ENCODE measurements around the gene GRID2. TPM values are rescaled to one million over a fixed set of nuclear protein-coding genes. Genes with fewer than 3 reads are reported as not detected.
"Not testable (repeated sequence)": the region's sequence is repeated elsewhere in the genome, so short reads cannot be mapped to it uniquely, and the experiment has no call there.

Gene GRID2
- total and polyA plus RNA-seq, 2 donors (not counting 1 experiment from before 2014, with no cell fraction given), result under 0.01 to 0.02 TPM

DNA sequence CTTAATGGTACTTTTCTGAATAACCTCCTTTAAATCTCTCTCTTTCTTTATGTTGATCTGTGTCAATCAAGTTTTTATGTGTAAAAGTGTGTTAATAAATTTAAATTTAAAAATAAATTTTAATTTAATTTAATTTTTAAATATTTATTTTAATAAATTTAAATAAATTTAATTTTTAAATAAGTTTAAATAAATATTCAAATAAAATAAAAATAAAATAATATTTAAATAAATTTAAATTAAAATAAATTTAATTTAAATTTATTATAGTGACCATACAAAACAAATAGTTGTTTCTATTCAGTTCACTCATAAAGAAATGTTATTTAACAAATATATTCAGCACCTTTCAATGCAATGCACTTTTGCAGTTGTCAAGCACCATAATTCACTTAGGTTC lies 146.9 kb downstream of the GRID2 start:
- Histone ChIP-seq H3K4me2 (ENCODE audit: extremely low read depth, insufficient read depth, low read length) (no peak overlapping the region), H3K4me1 (ENCODE audit: control insufficient read depth, extremely low read depth, insufficient read depth, low read length) (no peaks in the 10 kb centered on the region), H4K20me1 (ENCODE audit: control insufficient read depth, extremely low read depth, insufficient read depth, low read length) (no peaks in the 10 kb centered on the region), H3K4me3 (replicated peaks in 1 of 4; ENCODE audit: control extremely low read depth in 1 of 4, insufficient read depth in 1 of 4, low read depth in 3 of 4, low read length in 4 of 4) (no peak overlapping the region), H2AFZ (ENCODE audit: low read length) (no peak overlapping the region), H3K9me3 (ENCODE audit: control insufficient read depth, insufficient read depth, low read depth, low read length) (no peaks in the 10 kb centered on the region), H3K27ac (ENCODE audit: insufficient read depth, low read length) (no peak overlapping the region), H3K9ac (ENCODE audit: insufficient read depth, low read length) (no peak overlapping the region), H3K79me2 (ENCODE audit: control insufficient read depth, insufficient read depth, low read length) (no peaks in the 10 kb centered on the region), H3K36me3 (ENCODE audit: control insufficient read depth, insufficient read depth, low read length) (no peaks in the 10 kb centered on the region), H3K27me3 (ENCODE audit: control insufficient read depth, insufficient read depth, low read length) (no peaks in the 10 kb centered on the region)
- TF ChIP-seq, protein P1, sequence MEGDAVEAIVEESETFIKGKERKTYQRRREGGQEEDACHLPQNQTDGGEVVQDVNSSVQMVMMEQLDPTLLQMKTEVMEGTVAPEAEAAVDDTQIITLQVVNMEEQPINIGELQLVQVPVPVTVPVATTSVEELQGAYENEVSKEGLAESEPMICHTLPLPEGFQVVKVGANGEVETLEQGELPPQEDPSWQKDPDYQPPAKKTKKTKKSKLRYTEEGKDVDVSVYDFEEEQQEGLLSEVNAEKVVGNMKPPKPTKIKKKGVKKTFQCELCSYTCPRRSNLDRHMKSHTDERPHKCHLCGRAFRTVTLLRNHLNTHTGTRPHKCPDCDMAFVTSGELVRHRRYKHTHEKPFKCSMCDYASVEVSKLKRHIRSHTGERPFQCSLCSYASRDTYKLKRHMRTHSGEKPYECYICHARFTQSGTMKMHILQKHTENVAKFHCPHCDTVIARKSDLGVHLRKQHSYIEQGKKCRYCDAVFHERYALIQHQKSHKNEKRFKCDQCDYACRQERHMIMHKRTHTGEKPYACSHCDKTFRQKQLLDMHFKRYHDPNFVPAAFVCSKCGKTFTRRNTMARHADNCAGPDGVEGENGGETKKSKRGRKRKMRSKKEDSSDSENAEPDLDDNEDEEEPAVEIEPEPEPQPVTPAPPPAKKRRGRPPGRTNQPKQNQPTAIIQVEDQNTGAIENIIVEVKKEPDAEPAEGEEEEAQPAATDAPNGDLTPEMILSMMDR (conservative IDR thresholded peaks at IDR 0.05 in 1 of 2, IDR thresholded peaks at IDR 0.05 in 1 of 2; ENCODE audit: low read depth in 1 of 2, low read length in 2 of 2), result no peak
- no peak for TF ChIP-seq EZH2 (IDR thresholded peaks at IDR 0.05; ENCODE audit: low read length, missing control alignments)
- DNase-seq (ENCODE audit: low read depth in 2 of 2), result no peak

GRCh38 chr4:92451782-92452181 lies 148.0 kb downstream of the GRID2 start:
- no peak for DNase-seq (ENCODE audit: low read depth in 2 of 2)
- no peaks in the 10 kb centered on the region for H3K4me1 ChIP-seq (ENCODE audit: control insufficient read depth, extremely low read depth, insufficient read depth, low read length)
- H3K79me2 ChIP-seq (ENCODE audit: control insufficient read depth, insufficient read depth, low read length), result no peaks in the 10 kb centered on the region
- no peaks in the 10 kb centered on the region for H3K36me3 ChIP-seq (ENCODE audit: control insufficient read depth, insufficient read depth, low read length)
- no peak overlapping the region for H2AFZ ChIP-seq (ENCODE audit: low read length)
- no peaks in the 10 kb centered on the region for H3K27me3 ChIP-seq (ENCODE audit: control insufficient read depth, insufficient read depth, low read length)
- H3K9ac ChIP-seq (ENCODE audit: insufficient read depth, low read length), result no peak overlapping the region
- H3K9me3 ChIP-seq (ENCODE audit: control insufficient read depth, insufficient read depth, low read depth, low read length), result no peaks in the 10 kb centered on the region
- TF ChIP-seq EZH2 (IDR thresholded peaks at IDR 0.05; ENCODE audit: low read length, missing control alignments), result no peak
- TF ChIP-seq, protein P1 (conservative IDR thresholded peaks at IDR 0.05 in 1 of 2, IDR thresholded peaks at IDR 0.05 in 1 of 2; ENCODE audit: low read depth in 1 of 2, low read length in 2 of 2), result no peak
- no peak overlapping the region for H3K4me3 ChIP-seq (replicated peaks in 1 of 4; ENCODE audit: control extremely low read depth in 1 of 4, insufficient read depth in 1 of 4, low read depth in 3 of 4, low read length in 4 of 4)
- H3K27ac ChIP-seq (ENCODE audit: insufficient read depth, low read length), result no peak overlapping the region
- H4K20me1 ChIP-seq (ENCODE audit: control insufficient read depth, extremely low read depth, insufficient read depth, low read length), result no peaks in the 10 kb centered on the region
- H3K4me2 ChIP-seq (ENCODE audit: extremely low read depth, insufficient read depth, low read length), result no peak overlapping the region

- not testable (repeated sequence) for DNase-seq (ENCODE audit: low read depth in 2 of 2); H3K27me3 ChIP-seq (ENCODE audit: control insufficient read depth, insufficient read depth, low read length); H3K4me1 ChIP-seq (ENCODE audit: control insufficient read depth, extremely low read depth, insufficient read depth, low read length); H3K79me2 ChIP-seq (ENCODE audit: control insufficient read depth, insufficient read depth, low read length); H3K27ac ChIP-seq (ENCODE audit: insufficient read depth, low read length); H3K4me2 ChIP-seq (ENCODE audit: extremely low read depth, insufficient read depth, low read length); H3K9ac ChIP-seq (ENCODE audit: insufficient read depth, low read length); H3K9me3 ChIP-seq (ENCODE audit: control insufficient read depth, insufficient read depth, low read depth, low read length); H3K4me3 ChIP-seq (replicated peaks in 1 of 4; ENCODE audit: control extremely low read depth in 1 of 4, insufficient read depth in 1 of 4, low read depth in 3 of 4, low read length in 4 of 4); H2AFZ ChIP-seq (ENCODE audit: low read length); H3K36me3 ChIP-seq (ENCODE audit: control insufficient read depth, insufficient read depth, low read length); H4K20me1 ChIP-seq (ENCODE audit: control insufficient read depth, extremely low read depth, insufficient read depth, low read length)
These were observed 148.6 kb downstream of the GRID2 start for GRCh38 chr4:92452383-92452782.

Data from fibroblast of lung (primary cell).